IPS-18a (cell line): ENCODE measurements around the gene LEPR.
"Not testable (repeated sequence)": the region's sequence is repeated elsewhere in the genome, so short reads cannot be mapped to it uniquely, and the experiment has no call there.

Experiments used
- H3K27ac ChIP-seq: one replicate; pipeline ENCODE4 v1.5.1; 2013; ENCODE audit warnings: low read length
- H3K27me3 ChIP-seq: one replicate; pipeline ENCODE4 v1.6.1; 2013; ENCODE audit warnings: mild to moderate bottlenecking, low read length; ENCODE audit not compliant: control insufficient read depth, insufficient read depth
- H3K36me3 ChIP-seq: one replicate; pipeline ENCODE4 v1.6.1; 2013; ENCODE audit warnings: low read depth, low read length; ENCODE audit not compliant: control insufficient read depth
- H3K4me1 ChIP-seq: one replicate; pipeline ENCODE4 v1.6.1; 2013; ENCODE audit warnings: low read depth, low read length; ENCODE audit not compliant: control insufficient read depth
- H3K4me3 ChIP-seq: one replicate; pipeline ENCODE4 v1.5.1; 2013; ENCODE audit warnings: low read length
- H3K9ac ChIP-seq: one replicate; pipeline ENCODE4 v1.6.1; 2013; ENCODE audit warnings: mild to moderate bottlenecking, low read length, moderate library complexity
- H3K9me3 ChIP-seq: one replicate; pipeline ENCODE4 v1.6.1; 2013; ENCODE audit warnings: low read depth, low read length; ENCODE audit not compliant: control insufficient read depth

Gene LEPR, protein sequence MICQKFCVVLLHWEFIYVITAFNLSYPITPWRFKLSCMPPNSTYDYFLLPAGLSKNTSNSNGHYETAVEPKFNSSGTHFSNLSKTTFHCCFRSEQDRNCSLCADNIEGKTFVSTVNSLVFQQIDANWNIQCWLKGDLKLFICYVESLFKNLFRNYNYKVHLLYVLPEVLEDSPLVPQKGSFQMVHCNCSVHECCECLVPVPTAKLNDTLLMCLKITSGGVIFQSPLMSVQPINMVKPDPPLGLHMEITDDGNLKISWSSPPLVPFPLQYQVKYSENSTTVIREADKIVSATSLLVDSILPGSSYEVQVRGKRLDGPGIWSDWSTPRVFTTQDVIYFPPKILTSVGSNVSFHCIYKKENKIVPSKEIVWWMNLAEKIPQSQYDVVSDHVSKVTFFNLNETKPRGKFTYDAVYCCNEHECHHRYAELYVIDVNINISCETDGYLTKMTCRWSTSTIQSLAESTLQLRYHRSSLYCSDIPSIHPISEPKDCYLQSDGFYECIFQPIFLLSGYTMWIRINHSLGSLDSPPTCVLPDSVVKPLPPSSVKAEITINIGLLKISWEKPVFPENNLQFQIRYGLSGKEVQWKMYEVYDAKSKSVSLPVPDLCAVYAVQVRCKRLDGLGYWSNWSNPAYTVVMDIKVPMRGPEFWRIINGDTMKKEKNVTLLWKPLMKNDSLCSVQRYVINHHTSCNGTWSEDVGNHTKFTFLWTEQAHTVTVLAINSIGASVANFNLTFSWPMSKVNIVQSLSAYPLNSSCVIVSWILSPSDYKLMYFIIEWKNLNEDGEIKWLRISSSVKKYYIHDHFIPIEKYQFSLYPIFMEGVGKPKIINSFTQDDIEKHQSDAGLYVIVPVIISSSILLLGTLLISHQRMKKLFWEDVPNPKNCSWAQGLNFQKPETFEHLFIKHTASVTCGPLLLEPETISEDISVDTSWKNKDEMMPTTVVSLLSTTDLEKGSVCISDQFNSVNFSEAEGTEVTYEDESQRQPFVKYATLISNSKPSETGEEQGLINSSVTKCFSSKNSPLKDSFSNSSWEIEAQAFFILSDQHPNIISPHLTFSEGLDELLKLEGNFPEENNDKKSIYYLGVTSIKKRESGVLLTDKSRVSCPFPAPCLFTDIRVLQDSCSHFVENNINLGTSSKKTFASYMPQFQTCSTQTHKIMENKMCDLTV

DNA sequence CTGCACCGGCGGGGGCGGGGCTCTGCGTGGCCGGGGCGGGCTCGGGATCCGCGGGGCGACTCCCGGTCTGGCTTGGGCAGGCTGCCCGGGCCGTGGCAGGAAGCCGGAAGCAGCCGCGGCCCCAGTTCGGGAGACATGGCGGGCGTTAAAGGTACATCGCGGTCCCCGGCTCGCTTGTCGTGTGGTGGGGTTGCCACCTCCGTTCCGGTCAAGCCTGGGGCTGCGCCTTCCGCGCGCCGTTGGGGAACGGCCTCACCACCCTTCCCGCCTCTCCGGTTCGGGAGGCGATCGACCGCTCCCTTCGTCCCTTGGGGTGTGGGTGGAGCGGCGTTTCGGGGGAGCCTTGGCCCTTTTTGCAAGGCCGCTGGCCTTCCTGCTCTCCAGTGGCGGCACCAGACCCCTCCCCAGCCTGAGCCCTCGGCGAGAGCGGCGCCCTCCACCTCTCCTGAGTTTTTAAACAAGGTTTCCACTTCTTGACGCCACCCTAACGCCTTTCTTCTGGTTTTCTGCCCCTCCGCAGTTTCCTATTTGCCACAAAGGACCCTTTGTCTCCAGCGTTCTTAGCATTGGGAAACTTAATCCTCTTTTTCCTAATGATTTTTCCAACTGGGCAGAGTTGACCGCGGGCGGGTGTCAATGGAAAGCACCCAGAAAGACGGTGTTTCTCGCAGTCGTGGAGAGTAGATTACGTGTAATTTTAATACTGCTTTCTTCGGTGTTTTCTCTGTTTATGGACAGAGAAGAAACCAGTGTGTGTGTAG is at the start of gene LEPR, which contains the start of gene LEPROT:
LEPR (plus strand) TSS at position 79 of the 761 bp plus-strand sequence. CDS start 144,898 bp downstream, outside the sequence.
LEPROT (plus strand) TSS at position 79 of the 761 bp plus-strand sequence; CDS start at position 136, 57 bp downstream.
- Histone ChIP-seq H3K4me3 (peak within 1 kb of the TSS; percentile 89), H3K4me1 (peaks cover 36% of the 10 kb centered on the region), H3K27ac (peak within 1 kb of the TSS; percentile 78), H3K9ac (peak within 1 kb of the TSS; percentile 93), H3K9me3 (no peaks in the 10 kb centered on the region), H3K36me3 (no peaks in the 10 kb centered on the region), H3K27me3 (no peaks in the 10 kb centered on the region)

DNA sequence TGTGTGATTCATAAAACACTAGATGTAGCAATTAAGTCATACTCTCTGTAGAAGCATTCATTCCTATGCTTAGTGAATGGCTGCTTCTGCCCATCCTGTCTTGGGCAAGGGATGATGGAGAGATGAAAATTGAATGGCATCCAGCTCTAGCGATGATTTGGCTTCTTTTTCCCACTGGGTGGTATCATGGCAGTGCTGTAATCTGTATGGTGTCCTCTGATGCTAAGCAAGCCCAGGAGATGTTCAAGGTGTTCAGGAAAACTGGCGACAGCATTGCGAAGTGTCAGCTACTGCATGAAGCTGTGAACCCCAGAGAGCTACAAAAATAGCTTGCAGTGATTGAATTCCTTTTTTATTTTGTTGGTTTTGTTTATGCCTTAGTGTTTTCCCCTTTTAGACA is 48.9 kb upstream of the LEPR start:
- Histone ChIP-seq H3K27me3 (no peaks in the 10 kb centered on the region), H3K4me3 (no peak overlapping the region), H3K9ac (no peak overlapping the region), H3K27ac (no peak overlapping the region), H3K36me3 (no peaks in the 10 kb centered on the region), H3K4me1 (no peaks in the 10 kb centered on the region), H3K9me3 (no peaks in the 10 kb centered on the region)

DNA sequence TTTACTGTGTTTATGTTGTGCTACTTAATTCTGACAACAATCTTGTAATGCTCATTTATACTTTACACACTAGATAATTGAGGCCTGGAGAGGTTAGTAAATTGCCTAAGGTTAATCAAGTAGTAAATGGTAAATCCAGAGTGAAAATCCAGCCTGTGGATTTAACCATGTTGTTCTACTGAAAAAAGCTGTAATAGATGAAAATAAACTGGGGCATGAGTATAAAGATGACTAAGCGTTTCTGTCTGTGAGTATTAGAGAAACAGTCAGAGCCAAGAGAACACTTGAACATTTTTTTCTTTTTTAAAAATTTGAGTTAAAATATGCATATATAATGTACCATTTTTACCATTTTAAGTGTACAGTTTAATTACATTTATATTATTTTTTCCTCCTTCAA is 47.9 kb upstream of the LEPR start:
- H3K4me3 ChIP-seq: no peak overlapping the region
- no peaks in the 10 kb centered on the region for H3K9me3 ChIP-seq
- H3K27me3 ChIP-seq: no peaks in the 10 kb centered on the region
- H3K4me1 ChIP-seq: no peaks in the 10 kb centered on the region
- H3K27ac ChIP-seq: no peak overlapping the region
- H3K9ac ChIP-seq: no peak overlapping the region
- no peaks in the 10 kb centered on the region for H3K36me3 ChIP-seq

DNA sequence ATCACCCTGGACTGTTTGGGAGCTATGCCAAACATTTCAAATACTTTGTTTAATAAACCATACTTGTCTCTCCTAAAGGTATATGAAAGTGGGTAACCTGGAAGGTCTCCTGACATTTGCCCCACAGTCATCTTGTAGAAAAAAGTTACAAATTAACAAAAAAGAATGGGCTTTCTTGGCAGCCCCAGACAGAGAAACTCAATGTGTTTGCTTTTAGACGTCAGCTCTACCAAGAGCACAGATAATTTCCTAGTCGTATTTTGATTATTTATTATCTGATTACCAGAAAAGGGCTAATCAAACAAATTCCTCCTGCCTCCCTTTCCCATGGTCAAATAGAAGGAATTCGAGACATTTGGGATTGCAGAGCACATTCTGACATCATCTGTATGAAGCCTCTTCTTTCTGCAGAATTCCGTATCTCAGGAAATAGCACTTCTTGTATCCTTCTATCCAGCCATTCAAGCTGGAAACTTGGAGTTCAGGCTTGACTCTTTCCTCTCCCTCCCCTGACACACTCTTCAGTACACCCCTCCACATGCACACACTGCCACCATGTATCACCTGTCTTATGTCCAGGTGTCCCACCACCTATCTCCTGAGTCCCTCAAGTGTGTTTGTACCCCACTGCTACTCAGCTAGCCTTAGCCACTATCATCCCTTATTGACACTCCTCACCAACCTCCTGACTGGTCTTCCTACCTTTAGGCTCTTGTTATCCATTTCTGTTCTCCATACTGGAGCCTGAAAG is 42.8 kb upstream of the LEPR start:
- Histone ChIP-seq H3K4me3 (no peak overlapping the region), H3K27me3 (no peaks in the 10 kb centered on the region), H3K4me1 (no peaks in the 10 kb centered on the region), H3K27ac (no peak overlapping the region), H3K36me3 (no peaks in the 10 kb centered on the region), H3K9ac (no peak overlapping the region), H3K9me3 (no peaks in the 10 kb centered on the region)

DNA sequence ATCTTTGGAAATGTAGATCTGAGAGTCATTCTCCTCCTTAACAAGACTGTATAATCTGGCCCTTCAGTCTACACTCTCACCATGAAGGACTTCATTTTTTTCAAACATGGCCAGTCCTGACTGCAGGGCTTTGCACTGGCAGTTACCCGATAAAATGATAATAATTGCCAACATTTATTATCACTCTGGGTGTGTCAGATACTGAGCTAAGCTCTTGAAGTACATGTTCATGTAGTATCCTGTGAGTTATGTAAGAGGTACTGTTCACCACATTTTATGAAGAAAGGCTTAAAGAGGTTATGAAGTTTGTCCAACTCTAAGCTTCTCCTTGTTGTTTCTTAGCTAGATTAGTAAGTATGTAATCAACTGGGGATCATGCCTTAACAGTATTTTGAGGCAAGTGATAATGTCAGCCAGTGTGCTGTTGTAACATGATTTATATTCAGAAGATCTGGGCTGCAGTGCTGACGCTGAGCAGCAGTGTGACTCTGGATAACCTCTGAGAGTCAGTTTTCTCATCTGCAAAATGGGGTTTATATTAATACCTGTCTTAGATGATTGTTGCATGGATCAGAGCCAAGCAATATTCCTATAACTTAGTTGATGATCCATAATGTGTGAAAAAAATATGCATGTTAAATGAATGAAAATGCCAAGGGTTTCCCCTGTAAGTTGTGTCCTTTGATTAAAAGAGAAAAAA is 42.1 kb upstream of the LEPR start:
- Histone ChIP-seq H3K27me3 (no peaks in the 10 kb centered on the region), H3K9ac (no peak overlapping the region), H3K9me3 (no peaks in the 10 kb centered on the region), H3K4me1 (no peaks in the 10 kb centered on the region), H3K4me3 (no peak overlapping the region), H3K36me3 (no peaks in the 10 kb centered on the region), H3K27ac (no peak overlapping the region)

DNA sequence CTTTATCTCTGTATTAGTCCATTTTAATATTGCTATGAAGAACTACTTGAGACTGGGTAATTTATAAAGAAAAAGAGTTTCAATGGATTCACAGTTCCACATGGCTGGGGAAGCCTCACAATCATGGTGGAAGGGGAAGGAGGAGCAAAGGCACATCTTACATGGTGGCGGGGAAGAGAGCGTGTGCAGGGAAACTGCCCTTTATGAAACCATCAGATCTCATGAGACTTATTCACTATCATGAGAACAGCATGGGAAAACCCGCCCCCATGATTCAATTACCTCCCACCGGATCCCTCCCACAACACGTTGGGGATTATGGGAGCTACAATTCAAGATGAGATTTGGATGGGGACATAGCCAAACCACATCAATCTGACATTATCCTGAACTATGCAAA is 36.0 kb upstream of the LEPR start:
- H3K27me3 ChIP-seq, H3K36me3 ChIP-seq, H3K4me1 ChIP-seq, H3K27ac ChIP-seq, H3K4me3 ChIP-seq, H3K9me3 ChIP-seq, H3K9ac ChIP-seq: not testable (repeated sequence)

DNA sequence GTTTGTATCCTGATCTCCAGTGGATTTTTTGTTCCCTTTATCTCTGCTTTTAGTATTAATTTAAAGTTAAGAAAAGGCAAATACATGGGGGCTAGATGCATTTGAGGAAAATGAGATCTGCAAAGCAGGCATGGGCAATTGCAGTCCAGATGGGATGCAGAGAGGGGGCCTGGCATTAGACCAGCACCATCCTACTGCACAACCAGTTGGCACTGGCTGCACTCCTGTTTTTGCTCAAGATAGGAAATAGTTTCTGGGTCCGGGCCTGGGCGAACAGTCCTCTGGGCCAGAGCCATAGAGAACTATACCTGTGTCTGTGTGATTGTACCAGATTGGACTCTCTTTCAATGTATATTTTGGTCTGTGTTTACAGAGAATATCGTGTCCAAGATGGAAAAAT is 34.0 kb upstream of the LEPR start:
- Histone ChIP-seq H3K27ac (no peak overlapping the region), H3K36me3 (no peaks in the 10 kb centered on the region), H3K9ac (no peak overlapping the region), H3K27me3 (no peaks in the 10 kb centered on the region), H3K9me3 (no peaks in the 10 kb centered on the region), H3K4me3 (no peak overlapping the region), H3K4me1 (no peaks in the 10 kb centered on the region)

DNA sequence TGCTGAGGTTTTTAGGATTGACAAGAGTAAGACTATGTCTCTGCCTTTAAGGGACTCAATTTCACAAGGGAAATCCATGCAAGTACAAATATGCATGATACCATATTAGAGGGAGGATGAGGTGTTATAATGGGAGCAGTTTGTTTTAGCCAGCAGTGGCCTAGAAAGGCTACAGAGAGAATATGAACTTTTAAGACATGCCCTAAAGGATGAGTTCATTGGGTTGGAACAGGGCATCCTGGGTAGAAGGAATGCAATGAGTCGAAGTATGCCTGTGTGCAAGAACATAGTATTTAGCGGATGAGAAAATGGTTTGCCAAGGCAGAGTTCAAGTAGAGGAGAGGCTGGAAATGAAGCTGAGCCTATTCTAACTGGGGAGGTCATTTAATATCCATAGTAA is 32.6 kb upstream of the LEPR start:
- Histone ChIP-seq H3K4me3 (no peak overlapping the region), H3K36me3 (no peaks in the 10 kb centered on the region), H3K27ac (no peak overlapping the region), H3K9me3 (no peaks in the 10 kb centered on the region), H3K4me1 (no peaks in the 10 kb centered on the region), H3K9ac (no peak overlapping the region), H3K27me3 (no peaks in the 10 kb centered on the region)

DNA sequence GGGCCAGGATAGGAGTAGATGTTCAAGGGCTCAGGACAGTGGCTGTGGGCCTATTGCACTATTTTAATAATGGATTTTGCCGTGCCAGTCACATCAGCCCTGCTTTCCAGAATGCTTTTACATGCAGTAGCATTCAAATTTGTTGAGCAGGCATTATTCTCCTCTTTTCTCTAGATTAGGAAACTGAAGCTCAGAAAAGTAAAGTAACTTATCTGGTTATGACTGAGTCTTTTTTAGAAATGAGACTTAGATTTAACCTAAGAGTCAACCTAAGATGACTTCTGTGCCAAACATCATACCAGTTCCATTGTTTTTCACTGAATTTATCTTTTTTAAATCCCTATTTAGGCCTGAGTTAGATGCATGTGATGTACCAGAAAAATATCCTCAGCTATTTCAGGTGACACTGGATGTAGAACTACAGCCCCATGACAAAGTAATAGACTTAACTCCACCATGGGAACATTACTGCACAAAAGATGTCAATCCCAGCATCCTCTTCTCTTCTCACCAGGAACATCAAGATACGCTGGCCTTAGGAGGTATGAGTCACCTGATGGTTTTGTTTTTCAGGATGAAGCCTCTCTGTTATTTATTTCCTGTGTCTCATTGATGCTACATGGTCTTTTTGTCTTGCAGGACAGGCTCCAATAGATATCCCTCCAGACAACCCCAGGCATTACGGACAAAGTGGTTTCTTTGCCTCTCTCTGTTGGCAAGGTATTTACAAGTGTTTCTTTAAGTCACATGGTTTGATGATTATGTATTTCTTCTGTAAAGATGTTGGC is 31.4 kb upstream of the LEPR start:
- H3K27me3 ChIP-seq: no peaks in the 10 kb centered on the region
- H3K36me3 ChIP-seq: no peaks in the 10 kb centered on the region
- H3K9me3 ChIP-seq: no peaks in the 10 kb centered on the region
- H3K4me1 ChIP-seq: no peaks in the 10 kb centered on the region
- no peak overlapping the region for H3K9ac ChIP-seq
- H3K4me3 ChIP-seq: no peak overlapping the region
- no peak overlapping the region for H3K27ac ChIP-seq
